GM12878 (cell line): ENCODE data around the gene DUSP18. TPM values are rescaled to one million over a fixed set of nuclear protein-coding genes. Genes with fewer than 3 reads are reported as not detected.

ENCODE experiments used
- ATAC-seq: fragments of 200-7000 bp; cut with Tn5 transposase; 3 replicates; pipeline ENCODE4 v1.9.1; 2020; ENCODE audit warnings: mild to moderate bottlenecking, moderate library complexity
- BruUV-seq: library from RNA; stranded (reverse); fragments of 400-500 nt; replicated peaks from 2 replicates; lab custom pipeline; 2021; lab: Mats Ljungman, UMichigan
- CTCF ChIA-PET: fragments of 300-600 bp; sonication (Branson Sonifier 250); formaldehyde crosslinking; extraction: SDS; loops from one replicate; lab custom pipeline; 2021; ENCODE audit warnings: inconsistent platforms; lab: Yijun Ruan, JAX
- POLR2A ChIA-PET: fragments of 350-600 bp; formaldehyde crosslinking; extraction: SDS; loops from one replicate; lab custom pipeline; 2021; ENCODE audit warnings: inconsistent platforms; lab: Charles Lee
- RAD21 ChIA-PET: fragments of 300-600 bp; sonication (Branson Sonifier 250); formaldehyde crosslinking; loops from one replicate; lab custom pipeline; 2023; ENCODE audit warnings: antibody characterized with exemption; ENCODE audit not compliant: unreplicated experiment; lab: Charles Lee
- SMC1A ChIA-PET: fragments of 300-600 bp; sonication (Branson Sonifier 250); formaldehyde crosslinking; loops from one replicate; lab custom pipeline; 2023; ENCODE audit not compliant: unreplicated experiment, uncharacterized antibody; lab: Charles Lee
- DNase-seq: peaks from one replicate; pipeline ENCODE4 v3.0.0-alpha.2; 2011; ENCODE audit warnings: low read depth, low spot score
- FAIRE-seq: peaks from 3 replicates; lab custom pipeline; 2011; peaks lifted over from hg19 to GRCh38; lab: Jason Lieb, UNC
- H2AFZ ChIP-seq: 2 replicates; pipeline ENCODE4 v1.6.0; 2011; ENCODE audit warnings: low read depth, low read length, control low read depth; ENCODE audit not compliant: control insufficient read depth
- H3K27ac ChIP-seq: 2 replicates; pipeline ENCODE4 v1.5.1; 2011; ENCODE audit warnings: control low read depth; ENCODE audit not compliant: control insufficient read depth, insufficient read depth
- H3K27me3 ChIP-seq, 2 experiments: replicated peaks in 1 of 2; 2 replicates each; pipeline versions ENCODE4 v1.6.0 to v1.6.1; 2011; ENCODE audit warnings: low read length in 1 of 2; ENCODE audit not compliant: control insufficient read depth in 2 of 2, insufficient read depth in 2 of 2
- H3K36me3 ChIP-seq, 2 experiments: 2 replicates each; pipeline ENCODE4 v1.5.1; 2011; ENCODE audit warnings: low read length in 1 of 2; ENCODE audit not compliant: control insufficient read depth in 2 of 2, insufficient read depth in 2 of 2
- H3K4me1 ChIP-seq: 2 replicates; pipeline ENCODE4 v1.6.1; 2011; ENCODE audit warnings: mild to moderate bottlenecking, low read length, moderate library complexity, mixed read lengths; ENCODE audit not compliant: control insufficient read depth, insufficient read depth
- H3K4me2 ChIP-seq: 2 replicates; pipeline ENCODE4 v1.6.0; 2011; ENCODE audit warnings: control low read depth; ENCODE audit not compliant: control insufficient read depth, insufficient read depth
- H3K4me3 ChIP-seq: fragments of 200-600 bp; sonication (generic); 2 replicates; pipeline ENCODE4 v1.5.1; 2016
- H3K79me2 ChIP-seq: 2 replicates; pipeline ENCODE4 v1.6.0; 2011; ENCODE audit warnings: low read length; ENCODE audit not compliant: control insufficient read depth, insufficient read depth
- H3K9ac ChIP-seq: 2 replicates; pipeline ENCODE4 v1.8.0; 2011; ENCODE audit warnings: low read length, control low read depth, mixed read lengths; ENCODE audit not compliant: control insufficient read depth, insufficient read depth
- H3K9me3 ChIP-seq: replicated peaks from 3 replicates; pipeline ENCODE4 v1.5.1; 2011; ENCODE audit warnings: mild to moderate bottlenecking, low read length; ENCODE audit not compliant: control insufficient read depth, insufficient read depth
- H4K20me1 ChIP-seq: 2 replicates; pipeline ENCODE4 v1.6.0; 2011; ENCODE audit not compliant: control insufficient read depth, insufficient read depth
- EED ChIP-seq: sonication (generic); IDR thresholded peaks from 2 replicates; pipeline ENCODE4 v1.6.1; 2016; ENCODE audit warnings: antibody characterized with exemption, low read depth
- GATAD2B ChIP-seq: fragments of 450-650 bp; conservative IDR thresholded peaks from 2 replicates; pipeline ENCODE4 v1.6.1; 2017; ENCODE audit warnings: low read depth, mild to moderate bottlenecking, moderate library complexity
- NFIC ChIP-seq: IDR thresholded peaks from 2 replicates; pipeline ENCODE4 v1.6.1; 2012; ENCODE audit warnings: low read depth, mild to moderate bottlenecking, inconsistent platforms, low read length, moderate library complexity
- NFYA ChIP-seq: IDR thresholded peaks from 2 replicates; pipeline ENCODE4 v1.6.1; 2011; ENCODE audit warnings: low read depth, mild to moderate bottlenecking, low read length, improper control_type of control experiment, borderline replicate concordance
- NR2C1 ChIP-seq: fragments of 450-650 bp; IDR thresholded peaks from 2 replicates; pipeline ENCODE4 v1.6.1; 2017; ENCODE audit warnings: antibody characterized with exemption, mild to moderate bottlenecking, moderate library complexity
- POLR2A ChIP-seq: IDR thresholded peaks from 2 replicates; pipeline ENCODE4 v1.6.1; 2011; ENCODE audit warnings: low read depth, mild to moderate bottlenecking, low read length
- SIX5 ChIP-seq: IDR thresholded peaks from 2 replicates; pipeline ENCODE4 v1.6.1; 2011; ENCODE audit warnings: mild to moderate bottlenecking, low read depth, low read length, moderate library complexity; ENCODE audit not compliant: severe bottlenecking
- SREBF2 ChIP-seq: IDR thresholded peaks from 2 replicates; pipeline ENCODE4 v1.6.1; 2012; ENCODE audit warnings: mild to moderate bottlenecking, low read length
- SUPT20H ChIP-seq: IDR thresholded peaks from 2 replicates; pipeline ENCODE4 v1.6.1; 2011; ENCODE audit warnings: low read depth, mild to moderate bottlenecking, low read length, moderate library complexity, borderline replicate concordance; ENCODE audit not compliant: control insufficient read depth
- TCF12 ChIP-seq: IDR thresholded peaks from 2 replicates; pipeline ENCODE4 v1.6.1; 2011; ENCODE audit warnings: low read depth, mild to moderate bottlenecking, low read length
- TCF3 ChIP-seq: IDR thresholded peaks from 2 replicates; pipeline ENCODE4 v1.6.1; 2012; ENCODE audit warnings: low read depth, mild to moderate bottlenecking, low read length, borderline replicate concordance; ENCODE audit not compliant: insufficient read depth
- ZNF384 ChIP-seq: IDR thresholded peaks from 2 replicates; pipeline ENCODE4 v1.6.1; 2012; ENCODE audit warnings: low read depth, mild to moderate bottlenecking, low read length, improper control_type of control experiment, borderline replicate concordance
- WGBS: methylation state at CpG from one replicate; pipeline ENCODE4 v1.1.6; 2016; ENCODE audit warnings: low lambda C conversion rate; ENCODE audit not compliant: insufficient replicate concordance, insufficient coverage; ENCODE audit errors: missing lambda C conversion rate; 5-methylcytosine and 5-hydroxymethylcytosine counted together
- in situ Hi-C: fragments of 300-500 bp; cut with MboI; formaldehyde crosslinking; loops from 9 replicates; pipeline ENCODE4 v1.14.3; 2018; ENCODE audit warnings: mixed read lengths
- intact Hi-C: fragments of 100-400 bp; cut with micrococcal nuclease; formaldehyde crosslinking; loops from one replicate; pipeline ENCODE4 v1.14.2; 2022; ENCODE audit not compliant: unreplicated experiment
- polyA plus RNA-seq, 11 experiments: library from polyadenylated mRNA; depleted of rRNA in 4 of 11; unstranded in 6 of 11; stranded (reverse) in 5 of 11; fragments of >200 nt; fragmentation: Nextera tagmentation in 4 of 11; fragmentation: Illumina TruSeq in 1 of 11; extraction: Ambion mirVana in 4 of 11; extraction: Trizol in 1 of 11; gene quantifications; 1 replicate in 1 of 11; 2 replicates in 10 of 11; pipeline versions ENCODE4 v1.2.1 to v1.2.3, GENCODE V29; 2011 to 2016; ENCODE audit warnings: inconsistent platforms in 2 of 11, missing spikeins in 2 of 11, low read depth in 1 of 11
- total RNA-seq, 4 experiments: library from RNA; depleted of rRNA in 3 of 4; stranded (reverse); fragments of >200 nt in 3 of 4; fragmentation: Illumina TruSeq in 1 of 4; extraction: Trizol in 1 of 4; gene quantifications; 2 replicates each; pipeline versions ENCODE4 v1.2.1 to v1.2.3, GENCODE V29; 2013 to 2021
- TF ChIP-seq, protein P1 (sequence below): fragments of 450-650 bp; IDR thresholded peaks from 2 replicates; pipeline ENCODE4 v1.6.1; 2016; ENCODE audit warnings: mild to moderate bottlenecking
- TF ChIP-seq, protein P2 (sequence below): fragments of 450-650 bp; IDR thresholded peaks from 2 replicates; pipeline ENCODE4 v1.6.1; 2018; ENCODE audit warnings: borderline replicate concordance, mild to moderate bottlenecking; ENCODE audit not compliant: partially characterized antibody
- TF ChIP-seq, protein P3 (sequence below): IDR thresholded peaks from 2 replicates; pipeline ENCODE4 v1.6.1; 2012; ENCODE audit warnings: low read depth, low read length, improper control_type of control experiment

The DUSP18 gene
- total and polyA plus RNA-seq, 10 of the 15 experiments (the other 5 are each of a cell fraction or from before 2014, with no cell fraction given): 1.9 to 11.9 (median 7.7) TPM

DNA sequence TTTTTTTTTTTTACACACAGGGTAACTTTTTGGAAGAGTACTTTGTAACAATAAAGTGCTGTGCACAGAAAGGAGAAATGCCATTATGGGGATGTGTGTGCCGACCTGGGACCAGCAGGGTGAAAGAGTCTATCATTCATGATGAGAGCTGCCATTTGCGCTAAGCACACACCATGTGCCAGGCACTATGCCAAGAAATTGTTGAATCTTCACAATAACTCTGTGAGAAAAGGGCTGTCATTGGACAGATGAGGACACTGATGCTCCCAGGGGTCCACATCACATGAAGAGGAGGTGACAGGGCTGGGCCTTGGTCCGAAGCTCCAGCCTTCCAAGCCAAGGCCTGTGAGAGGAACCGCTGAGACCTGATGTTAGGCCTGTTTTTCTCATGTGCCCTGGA is 5.6 kb downstream of the DUSP18 start:
- H3K36me3 ChIP-seq: peaks cover 0 to 5% of the 10 kb centered on the region in 2 experiments; a peak in 1 of 4 replicates
- SMC1A ChIA-PET: interaction anchor here (1.5 to 1.7 kb wide), 3 partner anchors 24 to 117 kb away, joined by 3 to 6 read pairs (median 4); no protein-coding TSS in a partner anchor
- H3K4me3 ChIP-seq: no peak overlapping the region
- H3K27me3 ChIP-seq: no peaks in the 10 kb centered on the region
- H3K79me2 ChIP-seq: no peaks in the 10 kb centered on the region
- RAD21 ChIA-PET: no interaction called here
- no peak for ATAC-seq
- CTCF ChIA-PET: interaction anchor here (1.9 kb wide), 1 partner anchor 27 kb away, joined by 5 read pairs; the partner anchor contains the start of gene SLC35E4
- POLR2A ChIA-PET: no interaction called here
- in situ Hi-C loops: no loop called here
- no peak overlapping the region for H3K27ac ChIP-seq
- intact Hi-C loops: no loop called here
- H3K9ac ChIP-seq: no peak overlapping the region
- no TSS peak for BruUV-seq
- H4K20me1 ChIP-seq: no peaks in the 10 kb centered on the region
- no peak for DNase-seq
- no peak overlapping the region for H3K4me2 ChIP-seq
- FAIRE-seq: no peak
- no peak overlapping the region for H2AFZ ChIP-seq
- no peaks in the 10 kb centered on the region for H3K9me3 ChIP-seq
- H3K4me1 ChIP-seq: no peaks in the 10 kb centered on the region
- 94% methylated on average over 4 of the region's 4 CpGs for WGBS
- no peak for TF ChIP-seq GATAD2B
- no peak for TF ChIP-seq EED

DNA sequence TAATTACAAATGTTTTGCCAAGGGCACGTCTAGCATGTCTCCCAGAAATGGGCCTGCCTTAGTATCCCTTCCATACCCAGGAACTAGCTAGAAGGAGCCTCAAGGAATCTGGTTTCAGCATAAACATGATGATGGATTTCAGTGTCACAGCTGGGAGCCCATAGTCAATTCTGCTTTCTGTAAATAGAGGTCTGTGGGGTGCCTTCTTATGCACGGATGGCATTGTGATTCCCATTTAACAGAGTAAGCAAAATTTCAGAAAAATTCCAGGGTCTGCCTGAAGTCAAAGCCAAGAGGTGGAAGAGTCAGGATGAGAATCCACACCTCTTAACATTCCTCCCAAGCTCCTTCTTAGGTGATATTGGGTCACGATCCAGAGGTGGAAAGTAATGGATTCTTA is 12.1 kb downstream of the DUSP18 start:
- Histone ChIP-seq H3K27me3 (no peaks in the 10 kb centered on the region), H3K4me2 (no peak overlapping the region), H2AFZ (no peak overlapping the region), H3K36me3 (no peaks in the 10 kb centered on the region), H3K4me1 (no peaks in the 10 kb centered on the region), H4K20me1 (no peaks in the 10 kb centered on the region), H3K79me2 (no peaks in the 10 kb centered on the region), H3K4me3 (no peak overlapping the region), H3K9ac (no peak overlapping the region), H3K27ac (no peak overlapping the region), H3K9me3 (no peaks in the 10 kb centered on the region)
- ChIA-PET POLR2A (no interaction called here), SMC1A (interaction anchor here (0.7 to 1.0 kb wide), 2 partner anchors 56 to 99 kb away, joined by 3 to 5 read pairs; no protein-coding TSS in a partner anchor), CTCF (no interaction called here), RAD21 (interaction anchor here (1.0 kb wide), 1 partner anchor 100 kb away, joined by 5 read pairs; no protein-coding TSS in a partner anchor)
- in situ Hi-C loops (no loop called here), intact Hi-C loops (no loop called here)
- no peak for ATAC-seq
- 46% methylated on average over 3 of the region's 3 CpGs for WGBS
- no TSS peak for BruUV-seq
- no peak for FAIRE-seq
- no peak for DNase-seq
- TF ChIP-seq POLR2A (no peak), NFIC (no peak), SREBF2 (no peak), ZNF384 (no peak), NFYA (no peak), NR2C1 (no peak), SUPT20H (no peak), SIX5 (no peak), TCF3 (no peak), TCF12 (no peak)
- TF ChIP-seq, protein P1, sequence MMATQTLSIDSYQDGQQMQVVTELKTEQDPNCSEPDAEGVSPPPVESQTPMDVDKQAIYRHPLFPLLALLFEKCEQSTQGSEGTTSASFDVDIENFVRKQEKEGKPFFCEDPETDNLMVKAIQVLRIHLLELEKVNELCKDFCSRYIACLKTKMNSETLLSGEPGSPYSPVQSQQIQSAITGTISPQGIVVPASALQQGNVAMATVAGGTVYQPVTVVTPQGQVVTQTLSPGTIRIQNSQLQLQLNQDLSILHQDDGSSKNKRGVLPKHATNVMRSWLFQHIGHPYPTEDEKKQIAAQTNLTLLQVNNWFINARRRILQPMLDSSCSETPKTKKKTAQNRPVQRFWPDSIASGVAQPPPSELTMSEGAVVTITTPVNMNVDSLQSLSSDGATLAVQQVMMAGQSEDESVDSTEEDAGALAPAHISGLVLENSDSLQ: no peak
- TF ChIP-seq, protein P2, sequence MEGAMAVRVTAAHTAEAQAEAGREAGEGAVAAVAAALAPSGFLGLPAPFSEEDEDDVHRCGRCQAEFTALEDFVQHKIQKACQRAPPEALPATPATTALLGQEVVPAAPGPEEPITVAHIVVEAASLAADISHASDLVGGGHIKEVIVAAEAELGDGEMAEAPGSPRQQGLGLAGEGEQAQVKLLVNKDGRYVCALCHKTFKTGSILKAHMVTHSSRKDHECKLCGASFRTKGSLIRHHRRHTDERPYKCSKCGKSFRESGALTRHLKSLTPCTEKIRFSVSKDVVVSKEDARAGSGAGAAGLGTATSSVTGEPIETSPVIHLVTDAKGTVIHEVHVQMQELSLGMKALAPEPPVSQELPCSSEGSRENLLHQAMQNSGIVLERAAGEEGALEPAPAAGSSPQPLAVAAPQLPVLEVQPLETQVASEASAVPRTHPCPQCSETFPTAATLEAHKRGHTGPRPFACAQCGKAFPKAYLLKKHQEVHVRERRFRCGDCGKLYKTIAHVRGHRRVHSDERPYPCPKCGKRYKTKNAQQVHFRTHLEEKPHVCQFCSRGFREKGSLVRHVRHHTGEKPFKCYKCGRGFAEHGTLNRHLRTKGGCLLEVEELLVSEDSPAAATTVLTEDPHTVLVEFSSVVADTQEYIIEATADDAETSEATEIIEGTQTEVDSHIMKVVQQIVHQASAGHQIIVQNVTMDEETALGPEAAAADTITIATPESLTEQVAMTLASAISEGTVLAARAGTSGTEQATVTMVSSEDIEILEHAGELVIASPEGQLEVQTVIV: no peak
- TF ChIP-seq, protein P3, sequence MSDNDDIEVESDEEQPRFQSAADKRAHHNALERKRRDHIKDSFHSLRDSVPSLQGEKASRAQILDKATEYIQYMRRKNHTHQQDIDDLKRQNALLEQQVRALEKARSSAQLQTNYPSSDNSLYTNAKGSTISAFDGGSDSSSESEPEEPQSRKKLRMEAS: no peak
